Hippocampal formation (tissue), 2 donors: ENCODE results near the gene DNAJB4.
"Not testable (repeated sequence)": the region's sequence is repeated elsewhere in the genome, so short reads cannot be mapped to it uniquely, and the experiment has no call there.

Experiments used
- DNase-seq, 2 donors: peaks; one replicate each; lab custom pipeline; 2025; lab: John Stamatoyannopoulos, UW

DNAJB4 gene

GRCh38 chr1:78061825-78062523 lies 57.2 kb downstream of the DNAJB4 start:
- DNase-seq, result no peak

DNA sequence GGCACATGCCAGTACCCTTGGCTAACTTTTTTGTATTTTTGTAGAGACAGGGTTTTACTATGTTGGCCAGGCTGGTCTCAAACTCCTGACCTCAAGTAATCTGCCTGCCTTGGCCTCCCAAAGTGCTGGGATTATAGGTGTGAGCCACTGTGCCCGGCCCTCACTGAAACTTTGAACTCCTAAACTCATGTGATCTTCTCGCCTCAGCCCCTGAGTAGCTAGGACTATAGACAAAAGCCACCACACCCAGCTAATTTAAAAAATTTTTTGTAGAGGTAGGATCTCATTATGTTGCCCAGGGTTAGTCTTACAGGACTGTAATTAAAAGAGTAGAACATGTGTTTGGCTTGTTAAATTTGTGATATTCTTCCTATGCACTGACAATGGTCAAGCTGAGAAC lies 60.1 kb downstream of the DNAJB4 start:
- DNase-seq, result not testable (repeated sequence)
